Suppressor macrophage treated with lipopolysaccharide for 4 hours (primary cell): Measurements from ENCODE around the gene CA11.
"Not testable (repeated sequence)": the region's sequence is repeated elsewhere in the genome, so short reads cannot be mapped to it uniquely, and the experiment has no call there.

Experiments
- DNase-seq: peaks from one replicate; pipeline ENCODE4 v3.0.0-alpha.2; 2020

The CA11 gene

DNA sequence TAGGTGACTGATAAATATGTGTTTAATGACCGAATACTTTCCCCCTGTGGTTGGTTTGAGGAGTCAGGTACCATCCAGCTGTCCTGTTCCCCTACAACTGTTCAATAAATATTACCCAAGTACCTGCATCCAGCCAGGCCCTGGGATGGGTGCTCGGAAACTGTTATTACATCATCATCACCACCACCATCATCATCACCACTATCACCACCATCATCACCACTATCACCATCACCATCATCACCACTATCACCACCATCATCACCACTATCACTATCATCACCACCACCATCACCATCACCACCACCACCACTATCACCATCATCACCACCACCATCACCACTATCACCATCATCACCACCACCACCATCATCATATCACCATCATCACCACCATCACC, 22.8 kb upstream of the CA11 start:
- DNase-seq = no peak

DNA sequence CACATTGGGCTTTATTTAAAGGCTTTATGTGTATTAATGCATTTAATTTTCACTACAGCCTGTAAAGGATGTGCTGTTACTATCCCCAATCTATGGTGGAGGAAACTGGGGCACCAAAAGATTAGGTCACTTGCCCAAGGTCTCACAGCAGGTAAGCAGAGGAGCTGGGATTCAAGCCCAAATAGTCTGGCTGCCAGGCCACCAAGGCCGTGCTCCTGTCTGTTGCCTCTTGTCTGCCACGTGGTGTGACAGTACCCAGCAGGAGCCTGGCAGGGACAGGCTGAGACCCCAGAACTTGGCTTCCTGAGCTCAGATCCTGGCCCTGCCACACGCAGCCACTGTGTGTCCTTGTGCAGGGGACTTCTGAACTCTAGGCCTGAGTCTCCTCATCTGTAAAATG, 22.3 kb upstream of the CA11 start:
- DNase-seq = no peak

DNA sequence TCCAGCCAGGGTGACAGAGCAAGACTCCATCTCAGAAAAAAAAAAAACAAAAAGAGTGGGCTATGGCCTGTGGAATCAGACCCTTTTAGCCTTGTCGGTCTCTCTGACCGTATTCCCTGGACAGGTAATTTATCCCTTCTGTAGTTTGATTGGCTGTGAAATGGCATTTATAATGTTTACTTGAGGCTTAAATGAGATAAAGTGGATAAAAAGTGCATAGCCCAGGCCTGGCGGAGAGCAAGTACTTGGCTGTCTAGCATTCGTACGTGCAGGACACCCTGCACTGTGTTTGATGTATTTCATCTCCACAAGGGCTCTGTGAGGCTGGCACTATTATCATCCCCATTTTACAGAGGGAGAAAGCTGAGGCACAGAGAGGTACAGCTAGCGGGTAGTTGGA, 19.8 kb upstream of the CA11 start:
- DNase-seq = no peak

DNA sequence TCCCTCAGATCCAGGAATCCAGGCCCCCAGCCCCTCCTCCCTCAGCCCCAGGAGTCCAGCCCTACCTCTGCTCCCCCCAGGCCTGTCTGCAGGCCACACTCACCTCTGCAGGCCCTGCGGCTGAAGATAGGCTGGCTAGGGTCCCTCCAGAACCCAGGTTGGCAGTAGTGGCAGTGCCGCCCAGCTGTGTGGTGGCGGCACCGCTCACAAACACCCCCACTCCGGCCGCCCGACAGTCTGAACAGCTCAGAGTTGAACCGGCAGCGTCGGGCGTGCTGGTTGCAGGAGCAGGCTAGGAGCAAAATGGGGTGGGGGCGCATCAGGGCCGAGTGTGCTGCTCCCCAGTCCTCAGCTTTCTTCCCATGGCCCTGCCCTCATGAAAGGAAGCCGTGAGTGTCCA, 18.5 kb upstream of the CA11 start:
- no peak for DNase-seq

DNA sequence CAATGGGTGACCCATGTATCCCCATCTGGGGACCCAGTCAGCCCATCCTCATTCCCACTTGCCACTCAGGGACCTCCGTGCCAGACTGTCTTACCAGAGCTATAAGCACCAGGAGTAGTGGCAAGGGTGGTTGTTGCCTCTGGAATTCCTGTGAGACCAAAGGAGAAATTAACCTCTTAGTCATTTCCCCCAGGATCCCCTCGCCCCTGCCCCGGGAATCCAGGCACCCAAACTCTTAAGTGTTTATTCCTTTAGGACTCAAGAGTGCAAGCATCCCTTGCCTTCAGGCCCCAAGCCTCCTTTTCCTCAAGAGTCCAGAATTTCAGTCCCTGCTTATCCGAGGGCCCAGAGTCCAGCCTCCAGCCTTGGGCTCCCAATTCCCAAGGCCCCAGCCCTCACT, 17.7 kb upstream of the CA11 start:
- DNase-seq = no peak

DNA sequence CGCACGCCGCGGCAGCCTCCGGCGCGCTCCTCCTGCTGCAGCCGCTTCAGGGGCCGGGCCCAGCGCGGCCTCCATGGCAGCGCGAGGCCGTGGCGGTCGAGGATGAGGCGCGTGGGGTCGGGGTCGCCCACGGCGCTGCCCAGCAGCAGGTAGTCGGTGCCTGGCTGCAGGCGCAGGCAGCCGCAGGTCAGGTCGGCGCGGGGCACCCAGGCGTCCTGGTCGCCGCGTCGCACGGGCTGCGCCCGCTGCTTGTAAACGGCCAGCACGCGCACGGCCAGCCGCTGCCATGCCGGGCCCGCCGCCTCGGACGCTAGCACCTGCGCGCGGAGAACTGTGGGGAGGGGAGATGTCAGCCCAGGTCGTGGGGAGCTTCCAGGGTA, 15.7 kb upstream of the CA11 start:
- DNase-seq = no peak

DNA sequence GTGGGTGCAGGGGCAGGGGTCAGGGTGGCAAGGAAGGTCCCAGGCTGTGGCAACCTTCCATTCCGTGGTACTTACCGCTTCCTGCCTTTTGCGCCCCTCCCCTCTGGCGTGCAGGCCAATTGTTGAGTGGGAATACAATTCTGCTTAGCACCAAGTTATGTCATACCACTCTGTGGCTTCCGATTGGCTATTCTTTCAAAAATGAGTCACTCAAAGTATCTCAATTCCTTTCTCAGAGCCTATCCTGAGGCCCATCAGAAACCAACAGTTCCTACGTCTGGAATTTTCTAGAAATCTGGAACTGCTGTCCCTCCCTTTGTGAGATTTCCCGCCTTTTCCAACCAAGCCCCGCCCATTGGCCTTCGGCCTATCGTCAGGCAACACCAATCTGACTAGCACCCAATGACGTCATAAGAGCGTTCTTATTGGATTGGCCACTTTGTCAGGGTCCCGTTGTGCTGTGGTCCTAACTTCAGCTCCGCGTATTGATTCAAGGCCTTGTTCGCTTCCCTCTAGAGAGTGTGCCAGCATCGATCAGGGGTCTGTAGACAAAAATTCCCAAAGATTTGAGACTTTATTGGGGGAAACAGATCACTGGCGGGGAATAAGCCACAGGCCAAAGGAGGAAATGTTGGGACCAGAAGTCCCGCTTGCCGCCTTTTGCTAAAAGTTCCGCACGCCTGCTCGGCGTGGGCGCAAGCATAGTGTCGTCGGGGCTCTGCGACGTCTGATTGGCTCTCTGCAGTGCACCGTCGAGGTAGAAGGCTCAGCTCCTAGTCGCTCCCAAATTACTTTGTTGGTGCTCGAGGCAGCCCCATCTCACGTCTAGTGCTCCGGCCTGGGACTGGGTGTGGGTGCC, 15.1 kb upstream of the CA11 start:
- DNase-seq = peak; percentile 94

DNA sequence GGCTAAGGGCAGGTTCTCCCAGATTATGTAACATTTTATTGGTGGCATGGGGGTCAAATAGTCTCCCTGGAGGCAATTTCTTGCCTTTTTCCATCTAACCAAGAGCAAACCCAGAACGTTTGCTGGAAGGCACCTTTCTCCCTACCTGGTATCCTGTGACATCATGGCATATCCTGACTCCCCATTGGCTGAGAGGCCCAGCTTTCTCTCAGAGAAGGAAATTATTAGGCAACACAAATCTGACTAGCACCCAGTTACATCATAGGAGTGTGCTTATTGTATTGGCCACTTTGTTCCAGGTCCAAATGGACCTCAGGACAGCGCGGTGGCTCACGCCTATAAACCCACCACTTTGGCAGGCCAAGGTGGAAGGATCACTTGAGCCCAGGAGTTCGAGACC, 13.8 kb upstream of the CA11 start:
- DNase-seq = peak; percentile 45

DNA sequence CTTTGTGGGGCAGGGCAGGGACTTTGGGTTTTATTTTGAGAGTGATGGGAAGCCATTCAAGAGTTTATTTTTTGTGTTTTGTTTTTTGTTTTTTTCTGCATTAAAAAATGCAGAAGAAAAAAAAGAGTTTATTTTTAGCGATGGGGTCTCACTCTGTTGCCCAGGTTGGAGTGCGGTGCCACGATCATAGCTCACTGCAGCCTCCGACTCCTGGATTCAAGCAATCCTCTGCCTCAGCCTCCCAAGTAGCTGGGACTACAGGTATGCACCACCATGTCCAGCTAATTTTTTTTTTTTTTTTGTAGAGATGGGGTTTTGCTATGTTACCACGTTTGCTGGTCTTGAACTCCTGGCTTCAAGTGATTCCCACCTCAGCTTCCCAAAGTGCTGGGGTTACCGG, 12.5 kb upstream of the CA11 start:
- DNase-seq = no peak

DNA sequence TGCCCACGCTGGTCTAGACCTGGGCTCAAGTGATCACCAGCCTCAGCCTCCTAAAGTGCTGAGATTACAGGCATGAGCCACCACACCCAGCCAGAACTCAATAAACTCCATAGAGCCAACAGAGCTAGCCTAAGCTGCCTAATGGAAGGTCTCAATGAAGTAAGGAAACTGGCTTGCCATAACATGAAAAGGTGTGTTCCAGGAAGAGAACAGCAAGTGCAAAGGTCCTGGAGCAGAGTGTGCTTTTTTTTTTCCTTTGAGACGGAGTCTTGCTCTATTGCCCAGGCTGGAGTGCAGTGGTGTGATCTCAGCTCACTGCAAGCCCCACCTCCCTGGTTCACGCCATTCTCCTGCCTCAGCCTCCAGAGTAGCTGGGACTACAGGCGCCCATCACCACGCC, 11.8 kb upstream of the CA11 start:
- not testable (repeated sequence) for DNase-seq

DNA sequence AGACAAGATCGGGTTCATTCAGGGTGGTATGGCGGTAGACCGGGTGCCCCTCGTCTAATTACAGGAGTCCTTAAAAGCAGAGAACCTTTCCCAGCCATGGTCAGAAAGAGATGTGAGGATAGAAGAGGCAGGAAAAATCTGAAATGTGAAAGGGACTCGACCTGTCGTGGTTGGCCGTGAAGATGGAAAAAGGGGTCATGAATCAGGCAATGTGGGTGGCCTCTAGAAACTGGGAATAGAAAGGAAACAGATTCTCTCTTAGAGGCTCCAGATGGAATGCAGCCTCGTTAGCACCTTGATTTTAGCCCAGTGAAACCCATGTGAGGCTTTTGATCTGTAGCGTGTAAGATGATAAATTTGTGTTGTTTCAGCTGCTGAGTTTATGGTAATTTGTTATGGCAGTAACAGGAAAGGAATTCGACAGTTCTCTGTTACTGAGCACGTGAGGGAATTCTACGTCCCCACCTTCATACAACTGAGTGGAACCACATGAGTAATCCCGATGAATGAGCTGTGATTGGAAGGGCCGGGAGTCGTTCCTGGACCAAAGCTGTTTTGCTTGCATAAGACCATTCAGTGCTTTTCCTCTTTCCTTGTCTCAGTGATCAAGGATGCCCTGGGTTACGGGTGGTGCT, 11.0 kb upstream of the CA11 start:
- DNase-seq = no peak

DNA sequence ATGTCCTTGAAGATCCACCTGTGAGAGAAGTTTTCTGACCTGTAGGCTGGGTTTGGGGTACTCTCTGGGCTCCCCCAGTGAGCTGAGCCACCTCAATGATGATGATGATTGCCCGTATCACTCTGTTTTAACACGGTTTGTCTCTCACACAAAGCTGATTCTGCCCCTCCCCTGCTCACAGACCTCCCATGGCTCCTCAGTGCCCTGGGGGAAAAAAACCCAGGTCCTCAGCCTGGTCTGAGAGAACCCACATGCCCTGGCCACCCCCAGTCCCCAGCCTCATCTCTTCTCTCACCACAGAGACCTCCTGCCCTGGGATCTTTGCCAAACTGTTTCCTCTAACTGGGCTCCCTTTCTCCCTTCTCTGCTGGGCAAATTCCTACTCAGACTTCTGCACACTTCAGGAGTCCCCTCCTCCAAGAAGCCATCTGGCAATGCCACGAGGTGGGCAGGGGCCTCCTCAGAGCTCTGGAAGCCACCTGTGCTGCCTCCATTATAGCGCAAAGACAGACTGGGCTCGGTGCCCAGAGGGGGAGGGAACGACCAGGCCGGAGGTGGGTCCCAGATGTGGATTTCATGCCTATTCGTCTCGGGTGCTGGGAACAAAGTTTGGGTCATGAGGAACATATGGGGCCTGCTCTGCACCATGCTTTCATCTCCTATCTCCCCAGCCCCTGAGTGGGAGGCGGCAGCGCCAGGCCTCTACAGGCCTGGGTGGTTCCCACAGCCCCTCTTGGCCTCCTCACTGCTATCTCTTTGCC, 8.5 kb upstream of the CA11 start:
- DNase-seq = no peak

DNA sequence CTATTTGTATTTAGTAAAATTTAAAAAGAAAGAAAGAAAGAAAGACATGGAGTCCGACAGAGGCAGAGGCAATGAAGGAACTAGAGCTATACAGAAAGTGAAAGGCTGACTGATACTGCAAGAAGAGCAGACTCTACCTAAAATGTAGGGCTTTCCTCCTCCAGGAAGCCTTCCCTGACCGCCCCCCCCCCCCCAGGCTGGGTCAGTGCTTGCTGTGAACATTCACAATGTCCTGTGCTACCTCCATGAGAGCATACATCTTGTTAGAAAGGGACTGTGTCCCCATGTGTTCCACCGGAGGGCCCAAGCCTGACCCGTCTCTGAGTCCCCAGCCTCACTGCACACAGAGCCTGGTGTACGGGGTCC, 5.7 kb upstream of the CA11 start:
- no peak for DNase-seq

DNA sequence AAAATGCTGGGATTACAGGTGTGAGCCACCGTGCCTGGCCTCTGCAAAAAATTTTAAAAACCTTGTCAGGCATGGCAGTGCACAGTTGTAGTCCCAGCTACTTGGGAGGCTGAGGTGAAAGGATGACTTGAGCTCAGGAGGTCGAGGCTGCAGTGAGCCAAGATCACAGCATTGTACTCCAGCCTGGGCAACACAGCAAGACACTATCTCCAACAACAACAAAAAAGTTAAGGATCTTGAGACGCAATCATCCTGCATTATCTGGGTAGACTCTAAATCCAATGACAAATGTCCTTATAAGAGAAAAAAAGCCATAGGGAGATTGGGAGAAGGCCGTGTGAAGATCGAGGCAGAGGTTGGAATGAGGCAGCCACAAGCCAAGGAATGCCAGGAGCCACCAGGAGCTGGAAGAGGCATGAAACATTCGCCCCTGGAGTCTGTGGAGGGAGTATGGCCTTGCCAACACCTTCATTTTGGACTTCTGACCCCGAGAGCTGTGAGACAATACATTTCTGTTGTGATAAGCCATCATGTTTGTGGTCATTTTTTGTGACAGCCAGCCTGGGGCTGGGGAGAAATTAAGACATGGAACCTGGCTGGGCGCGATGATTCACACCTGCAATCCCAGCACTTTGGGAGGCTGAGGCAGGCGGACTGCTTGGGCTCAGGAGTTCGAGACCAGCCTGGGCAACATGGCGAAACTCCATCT, 5.1 kb upstream of the CA11 start:
- DNase-seq = no peak

DNA sequence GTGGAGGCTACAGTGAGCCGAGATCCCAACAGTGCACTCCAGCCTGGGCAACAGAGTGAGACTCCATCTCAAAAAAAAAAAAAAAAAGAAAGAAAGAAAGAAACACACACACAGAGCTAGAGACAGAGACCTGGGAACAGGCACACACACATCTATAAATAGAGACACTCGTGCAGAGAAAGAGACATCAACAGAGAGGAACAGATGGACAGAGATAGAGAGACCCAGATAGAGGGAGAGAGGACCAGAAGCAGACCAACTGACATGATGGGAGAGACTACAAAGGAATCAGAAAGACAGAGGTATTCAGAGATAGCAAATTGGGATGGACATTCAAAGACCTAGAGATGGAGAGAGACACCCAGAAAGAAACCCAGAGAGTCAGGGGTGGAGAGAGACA, 2.1 kb upstream of the CA11 start:
- no peak for DNase-seq

DNA sequence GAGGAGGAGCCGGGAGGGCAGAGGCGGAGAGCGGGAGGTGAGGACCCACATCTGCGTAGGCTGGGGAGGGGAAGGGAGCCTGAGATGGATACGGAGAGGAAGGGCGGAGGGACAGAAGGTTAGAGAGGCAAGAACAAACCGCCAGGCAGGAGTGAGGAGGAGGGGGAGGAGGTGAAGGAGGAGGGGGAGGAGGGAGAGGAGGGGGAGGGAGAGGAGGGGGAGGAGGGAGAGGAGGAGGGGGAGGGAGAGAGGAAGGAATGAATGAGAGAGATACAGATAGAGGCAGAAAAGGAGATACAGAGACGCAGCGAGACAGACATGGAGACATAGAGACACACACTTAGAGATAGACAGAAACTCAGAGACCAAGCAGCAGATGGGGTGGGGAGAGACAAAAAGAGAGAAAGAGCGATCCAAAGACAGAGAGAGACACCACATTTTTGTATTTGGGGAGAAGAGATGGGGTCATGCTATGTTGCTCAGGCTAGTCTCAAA, 782 bp upstream of the CA11 start:
- no peak for DNase-seq

DNA sequence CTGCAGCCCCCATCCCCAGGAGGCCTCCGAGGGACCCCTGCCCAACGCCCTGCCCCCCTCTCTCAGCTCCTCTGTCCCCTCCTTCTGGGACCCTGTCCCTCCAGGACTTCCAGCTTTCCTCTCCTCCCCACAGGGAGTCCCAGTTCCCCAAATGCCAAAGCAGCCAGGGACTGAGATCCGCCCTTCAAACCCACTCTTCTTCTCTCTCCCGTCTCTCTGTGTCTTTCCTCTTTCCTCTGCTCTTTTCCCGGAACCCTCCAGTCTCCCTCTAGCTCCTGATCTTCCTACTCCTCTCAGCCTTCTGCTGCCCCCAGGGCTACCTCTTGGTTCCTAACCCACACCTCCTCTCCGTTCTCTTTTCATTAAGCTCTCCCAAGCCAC, 377 bp downstream of the CA11 start:
- DNase-seq = no peak

DNA sequence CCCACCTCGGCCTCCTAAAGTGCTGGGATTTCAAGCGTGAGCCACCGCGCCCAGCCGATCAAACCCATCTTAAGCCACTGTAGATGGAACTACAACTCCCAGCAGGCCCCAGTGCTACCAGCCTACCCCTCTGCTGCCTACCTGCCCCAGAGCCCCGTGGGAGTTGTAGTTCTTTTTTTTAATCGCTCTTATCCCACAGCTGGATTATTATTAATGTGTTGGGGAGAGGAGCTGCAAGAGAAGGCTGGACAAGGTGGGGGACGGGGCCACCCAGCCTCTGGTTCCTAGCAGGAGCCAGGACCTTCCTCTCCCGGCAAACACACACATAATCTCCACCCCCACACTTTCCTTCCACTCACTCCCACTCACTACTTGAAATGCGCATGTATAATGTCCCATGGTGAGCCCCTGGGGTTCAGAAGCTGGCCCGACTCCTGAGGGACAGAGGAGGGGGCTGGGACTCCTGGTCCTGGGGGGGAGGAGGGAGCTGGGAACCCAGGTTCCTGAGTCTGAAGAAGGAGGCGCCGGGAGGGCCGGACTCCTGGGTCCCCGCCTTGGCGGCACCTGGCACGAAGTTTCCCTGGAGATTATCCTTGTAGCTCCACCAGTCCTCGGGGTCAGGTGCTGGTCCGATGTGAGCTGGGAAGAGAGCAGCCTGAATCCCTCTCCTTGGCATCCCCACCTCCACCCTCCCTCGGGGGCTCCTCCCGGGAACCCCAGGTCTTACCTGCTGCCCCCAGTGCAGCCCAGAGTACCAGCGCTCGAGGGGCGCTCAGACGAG, 958 bp downstream of the CA11 start:
- peak; percentile 75 for DNase-seq

DNA sequence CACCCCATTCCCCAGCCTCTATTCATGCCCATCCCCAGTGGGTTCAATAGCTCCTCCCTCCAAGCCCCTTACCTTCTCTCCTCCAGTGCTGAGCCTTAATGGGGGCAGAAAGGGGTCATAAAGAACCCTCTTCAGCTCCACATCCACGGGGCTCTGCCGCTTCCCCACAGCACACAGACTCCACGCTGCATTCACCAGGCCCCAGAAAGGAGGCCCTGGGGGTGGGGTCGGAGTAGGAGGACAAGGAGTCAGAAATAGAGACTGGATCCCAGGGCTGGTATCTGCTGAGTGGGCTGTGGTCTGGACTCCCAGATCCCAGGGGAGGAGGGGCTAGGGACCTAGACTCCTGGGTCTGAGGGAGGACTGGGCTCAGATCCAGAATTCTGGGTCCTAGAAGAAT, 1.6 kb downstream of the CA11 start:
- no peak for DNase-seq

DNA sequence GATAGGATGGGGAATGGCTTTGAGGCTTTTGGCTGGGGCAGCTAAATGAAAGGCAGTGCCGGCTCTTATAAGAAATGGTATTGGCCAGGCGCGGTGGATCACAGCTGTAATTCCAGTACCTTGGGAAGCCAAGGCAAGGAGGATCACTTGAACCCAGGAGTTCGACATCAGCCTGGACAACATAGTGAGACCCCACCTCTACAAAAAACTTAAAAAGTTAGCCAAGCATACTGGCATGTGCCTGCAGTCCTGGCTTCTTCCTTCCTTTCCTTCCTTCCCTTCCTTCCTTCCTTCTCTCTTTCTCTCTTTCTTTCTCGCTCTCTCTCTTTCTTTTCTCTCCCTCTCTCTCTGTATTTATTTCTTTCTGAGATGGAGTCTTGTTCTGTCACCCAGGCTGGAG, 3.1 kb downstream of the CA11 start:
- DNase-seq = no peak

DNA sequence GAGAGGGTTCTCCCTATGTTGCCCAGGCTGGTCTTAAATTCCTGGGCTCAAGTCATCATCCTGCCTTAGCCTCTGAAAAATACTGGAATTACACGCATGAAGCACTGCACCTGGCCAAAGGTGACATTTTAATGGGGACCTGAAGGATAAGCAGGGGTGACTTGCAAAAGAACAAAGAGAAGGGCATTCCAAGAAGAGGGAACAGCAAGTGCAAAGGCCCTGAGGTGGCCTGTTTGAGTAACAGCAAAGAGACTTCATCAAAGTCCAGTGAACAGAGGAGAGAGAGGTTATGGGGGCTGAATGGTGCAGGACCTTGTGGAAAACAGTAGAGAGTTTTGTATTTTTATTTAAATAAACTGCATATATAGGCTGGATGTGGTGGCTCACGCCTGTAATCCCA, 4.1 kb downstream of the CA11 start:
- no peak for DNase-seq
